ENCODE results near the gene SLC11A1.

SLC11A1 gene

GRCh38 chr2:218395826-218396687 lies 14.0 kb downstream of the SLC11A1 start (continued):
- TF ChIP-seq PRDM6 (tag by site-specific recombination; IDR thresholded peaks at IDR 0.05) (no peak), REST (tag by site-specific recombination; IDR thresholded peaks at IDR 0.05) (no peak), ZNF114 (tag by site-specific recombination; IDR thresholded peaks at IDR 0.05) (no peak), SETDB1 (IDR thresholded peaks at IDR 0.05; ENCODE audit: insufficient read length, low read length) (no peak), AEBP2 (tag by site-specific recombination; IDR thresholded peaks at IDR 0.05; ENCODE audit: borderline replicate concordance) (no peak), ZBTB49 (tag by site-specific recombination; IDR thresholded peaks at IDR 0.05; ENCODE audit: low read depth) (no peak), ZSCAN18 (tag by site-specific recombination; IDR thresholded peaks at IDR 0.05) (no peak; the same call in 1 of the 2 replicates), ZNF121 (tag by site-specific recombination; IDR thresholded peaks at IDR 0.05) (no peak), ZNF768 (tag by site-specific recombination; IDR thresholded peaks at IDR 0.05) (peak; percentile 69; the same call in 1 of the 2 replicates), CTCF (tag by site-specific recombination; IDR thresholded peaks at IDR 0.05) (peak; percentile 96), ZNF530 (tag by site-specific recombination; IDR thresholded peaks at IDR 0.05; ENCODE audit: low read depth) (no peak), RBAK (tag by site-specific recombination; IDR thresholded peaks at IDR 0.05) (no peak), YY2 (tag by site-specific recombination; IDR thresholded peaks at IDR 0.05) (peak; percentile 63; the same call in 1 of the 2 replicates), ZNF404 (tag by site-specific recombination; IDR thresholded peaks at IDR 0.05) (no peak), ZBTB26 (tag by site-specific recombination; optimal IDR thresholded peaks at IDR 0.05) (peak; percentile 85), ZBTB1 (tag by site-specific recombination; IDR thresholded peaks at IDR 0.05) (no peak), ZNF549 (tag by site-specific recombination; IDR thresholded peaks at IDR 0.05) (no peak), PBX3 (CRISPR knock-in tag; IDR thresholded peaks at IDR 0.05) (0 out of 2 replicates have a peak, but pooled peaks have one; percentile 40), ZNF513 (tag by site-specific recombination; IDR thresholded peaks at IDR 0.05) (no peak), KLF1 (tag by site-specific recombination; IDR thresholded peaks at IDR 0.05) (peak; percentile 64)
